Activated CD4-positive, alpha-beta T cell treated with anti-CD3 and anti-CD28 coated beads for 36 hours (primary cell): ENCODE results near the gene TTLL10. TPM values are rescaled to one million over a fixed set of nuclear protein-coding genes. Genes with fewer than 3 reads are reported as not detected.

Experiments
- ATAC-seq: fragments of 200-7000 bp; cut with Tn5 transposase; one replicate; pipeline ENCODE4 v1.10.0; 2021; ENCODE audit warnings: mild to moderate bottlenecking, moderate library complexity
- CTCF ChIA-PET: fragments of 350-600 bp; sonication (Branson Sonifier 250); formaldehyde crosslinking; loops from one replicate; lab custom pipeline; 2021; ENCODE audit warnings: antibody characterized with exemption; lab: Charles Lee
- POLR2A ChIA-PET: fragments of 350-600 bp; sonication (Branson Sonifier 250); formaldehyde crosslinking; loops from one replicate; lab custom pipeline; 2021; ENCODE audit warnings: antibody characterized with exemption, inconsistent platforms; lab: Charles Lee
- DNase-seq: peaks from one replicate; pipeline ENCODE4 v3.0.0-alpha.2; 2020
- H3K27ac Mint-ChIP-seq: one replicate; pipeline ENCODE4 v1.8.0; 2021; ENCODE audit warnings: mixed read lengths
- H3K27me3 Mint-ChIP-seq: one replicate; pipeline ENCODE4 v1.8.0; 2021; ENCODE audit warnings: mixed read lengths
- H3K36me3 Mint-ChIP-seq: one replicate; pipeline ENCODE4 v1.8.0; 2021; ENCODE audit warnings: low read depth, mixed read lengths
- H3K4me1 Mint-ChIP-seq: one replicate; pipeline ENCODE4 v1.8.0; 2021; ENCODE audit warnings: mixed read lengths
- H3K4me3 Mint-ChIP-seq: one replicate; pipeline ENCODE4 v1.8.0; 2021; ENCODE audit warnings: mild to moderate bottlenecking, moderate library complexity, mixed read lengths
- H3K9me3 Mint-ChIP-seq: one replicate; pipeline ENCODE4 v1.8.0; 2021; ENCODE audit warnings: low read depth, mixed read lengths
- intact Hi-C, 2 experiments: fragments of 100-400 bp; cut with DNase I in 1 of 2; cut with micrococcal nuclease in 1 of 2; formaldehyde crosslinking; loops; one replicate each; pipeline versions ENCODE4 v1.14.2 to v1.15.1; 2022 to 2024; cut with DNase I, micrococcal nuclease
- total RNA-seq, 2 experiments: library from RNA; stranded (reverse); gene quantifications; one replicate each; pipeline ENCODE4 v1.2.3, GENCODE V29; 2021

TTLL10 gene
- total RNA-seq, 2 experiments from 2014 or later: not detected

GRCh38 chr1:1167841-1168450, 5.7 kb upstream of the TTLL10 start:
- H3K27me3 Mint-ChIP-seq: peaks cover 6% of the 10 kb centered on the region
- peaks cover 12% of the 10 kb centered on the region for H3K4me1 Mint-ChIP-seq
- DNase-seq: no peak
- intact Hi-C loops: no loop called here
- no peak overlapping the region for H3K4me3 Mint-ChIP-seq
- no peaks in the 10 kb centered on the region for H3K9me3 Mint-ChIP-seq
- ChIA-PET POLR2A (no interaction called here), CTCF (interaction anchor here (1.1 kb wide), 1 partner anchor 45 kb away, joined by 3 read pairs; no protein-coding TSS in a partner anchor)
- ATAC-seq: no peak
- H3K36me3 Mint-ChIP-seq: no peaks in the 10 kb centered on the region
- no peak overlapping the region for H3K27ac Mint-ChIP-seq

- POLR2A ChIA-PET: no interaction called here
- no peaks in the 10 kb centered on the region for H3K36me3 Mint-ChIP-seq
- peaks cover 6% of the 10 kb centered on the region for H3K27me3 Mint-ChIP-seq
- intact Hi-C loops: no loop called here
- DNase-seq (no peak), ATAC-seq (no peak)
- H3K4me1 Mint-ChIP-seq: peaks cover 15% of the 10 kb centered on the region
- no peak overlapping the region for H3K27ac Mint-ChIP-seq
- H3K9me3 Mint-ChIP-seq: no peaks in the 10 kb centered on the region
- CTCF ChIA-PET: interaction anchor here (0.6 kb wide), 1 partner anchor 53 kb away, joined by 3 read pairs; no protein-coding TSS in a partner anchor
- no peak overlapping the region for H3K4me3 Mint-ChIP-seq
Observed at GRCh38 chr1:1168451-1169411, 4.9 kb upstream of the TTLL10 start.

- DNase-seq (no peak), ATAC-seq (no peak)
- Mint-ChIP-seq H3K36me3 (no peaks in the 10 kb centered on the region), H3K9me3 (no peaks in the 10 kb centered on the region), H3K27me3 (peaks cover 6% of the 10 kb centered on the region), H3K27ac (no peak overlapping the region), H3K4me1 (peaks cover 21% of the 10 kb centered on the region), H3K4me3 (no peak overlapping the region)
- POLR2A ChIA-PET: no interaction called here
- intact Hi-C loops: no loop called here
- CTCF ChIA-PET: interaction anchor here (0.6 kb wide), 1 partner anchor 52 kb away, joined by 3 read pairs; no protein-coding TSS in a partner anchor
Observed at GRCh38 chr1:1169429-1170214, 4.1 kb upstream of the TTLL10 start.

- POLR2A ChIA-PET: no interaction called here
- no peak for ATAC-seq
- intact Hi-C loops: no loop called here
- DNase-seq: no peak
- H3K9me3 Mint-ChIP-seq: no peaks in the 10 kb centered on the region
- CTCF ChIA-PET: no interaction called here
- H3K4me3 Mint-ChIP-seq: no peak overlapping the region
- H3K27ac Mint-ChIP-seq: no peak overlapping the region
- peaks cover 22% of the 10 kb centered on the region for H3K4me1 Mint-ChIP-seq
- peaks cover 6% of the 10 kb centered on the region for H3K27me3 Mint-ChIP-seq
- no peaks in the 10 kb centered on the region for H3K36me3 Mint-ChIP-seq
Observed at GRCh38 chr1:1170215-1171091, 3.2 kb upstream of the TTLL10 start.

- Mint-ChIP-seq H3K4me1 (peaks cover 22% of the 10 kb centered on the region), H3K9me3 (no peaks in the 10 kb centered on the region), H3K4me3 (no peak overlapping the region), H3K27me3 (peaks cover 4% of the 10 kb centered on the region), H3K36me3 (no peaks in the 10 kb centered on the region), H3K27ac (no peak overlapping the region)
- ChIA-PET POLR2A (interaction anchor here (0.5 kb wide), 1 partner anchor 16 kb away, joined by 5 read pairs; no protein-coding TSS in a partner anchor), CTCF (interaction anchor here (0.9 kb wide), 1 partner anchor 29 kb away, joined by 3 read pairs; no protein-coding TSS in a partner anchor)
- no peak for ATAC-seq
- intact Hi-C loops: no loop called here
- DNase-seq: no peak
Observed at GRCh38 chr1:1171161-1171545, 2.5 kb upstream of the TTLL10 start.

GRCh38 chr1:1171546-1172340, 1.9 kb upstream of the TTLL10 start:
- CTCF ChIA-PET: interaction anchor here (0.6 to 0.9 kb wide), 2 partner anchors 19 to 29 kb away, joined by 3 read pairs; no protein-coding TSS in a partner anchor
- POLR2A ChIA-PET: interaction anchor here (0.5 to 0.6 kb wide), 2 partner anchors 16 to 51 kb away, joined by 5 to 6 read pairs; no protein-coding TSS in a partner anchor
- peak; percentile 55 for DNase-seq

GRCh38 chr1:1173061-1173792, 453 bp upstream of the TTLL10 start:
- POLR2A ChIA-PET: interaction anchor here (0.6 kb wide), 1 partner anchor 15 kb away, joined by 3 read pairs; no protein-coding TSS in a partner anchor
- Mint-ChIP-seq H3K4me1 (peaks cover 22% of the 10 kb centered on the region), H3K27me3 (peaks cover 8% of the 10 kb centered on the region), H3K9me3 (no peaks in the 10 kb centered on the region), H3K4me3 (no peak overlapping the region), H3K36me3 (no peaks in the 10 kb centered on the region), H3K27ac (no peak overlapping the region)
- no peak for DNase-seq
- ATAC-seq: peak; percentile 11
- CTCF ChIA-PET: interaction anchor here (0.6 kb wide), 1 partner anchor 71 kb away, joined by 3 read pairs; no protein-coding TSS in a partner anchor
- intact Hi-C loops: no loop called here

More at GRCh38 chr1:1171546-1172340, 1.9 kb upstream of the TTLL10 start:
- peak; percentile 64 for ATAC-seq
- H3K27me3 Mint-ChIP-seq: peaks cover 4% of the 10 kb centered on the region
- H3K4me3 Mint-ChIP-seq: no peak overlapping the region
- peaks cover 22% of the 10 kb centered on the region for H3K4me1 Mint-ChIP-seq
- H3K36me3 Mint-ChIP-seq: no peaks in the 10 kb centered on the region
- H3K9me3 Mint-ChIP-seq: no peaks in the 10 kb centered on the region
- intact Hi-C loops: no loop called here
- H3K27ac Mint-ChIP-seq: no peak overlapping the region

GRCh38 chr1:1175221-1176062, 1.8 kb downstream of the TTLL10 start:
- H3K27ac Mint-ChIP-seq: no peak overlapping the region
- no peak for DNase-seq
- CTCF ChIA-PET: interaction anchor here (0.6 kb wide), 1 partner anchor 59 kb away, joined by 4 read pairs; the partner anchor contains the start of gene C1orf159
- no peak for ATAC-seq
- POLR2A ChIA-PET: no interaction called here
- H3K36me3 Mint-ChIP-seq: no peaks in the 10 kb centered on the region
- no peak overlapping the region for H3K4me3 Mint-ChIP-seq
- H3K4me1 Mint-ChIP-seq: peaks cover 19% of the 10 kb centered on the region
- peaks cover 3% of the 10 kb centered on the region for H3K27me3 Mint-ChIP-seq
- intact Hi-C loops: no loop called here
- H3K9me3 Mint-ChIP-seq: no peaks in the 10 kb centered on the region
